Measurements from ENCODE around the gene MMD. TPM values are rescaled to one million over a fixed set of nuclear protein-coding genes. Genes with fewer than 3 reads are reported as not detected.

MMD gene, protein sequence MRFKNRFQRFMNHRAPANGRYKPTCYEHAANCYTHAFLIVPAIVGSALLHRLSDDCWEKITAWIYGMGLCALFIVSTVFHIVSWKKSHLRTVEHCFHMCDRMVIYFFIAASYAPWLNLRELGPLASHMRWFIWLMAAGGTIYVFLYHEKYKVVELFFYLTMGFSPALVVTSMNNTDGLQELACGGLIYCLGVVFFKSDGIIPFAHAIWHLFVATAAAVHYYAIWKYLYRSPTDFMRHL
- 5.8 and 14.7 TPM in 2 replicates for total RNA-seq

GRCh38 chr17:55421179-55421934 is at the start of gene MMD:
MMD (minus strand) TSS chr17:55421835; CDS start chr17:55421695, 140 bp downstream.

Other genes starting within 250 kb of the MMD start
- under 0.01 and 0.14 TPM in 2 replicates for gene HLF, start 156.9 kb downstream of the MMD start, total RNA-seq
- gene SMIM36, start 89.6 kb upstream of the MMD start, total RNA-seq: not detected in 2 replicates